ENCODE data around the gene CCDC159.

The CCDC159 gene

DNA sequence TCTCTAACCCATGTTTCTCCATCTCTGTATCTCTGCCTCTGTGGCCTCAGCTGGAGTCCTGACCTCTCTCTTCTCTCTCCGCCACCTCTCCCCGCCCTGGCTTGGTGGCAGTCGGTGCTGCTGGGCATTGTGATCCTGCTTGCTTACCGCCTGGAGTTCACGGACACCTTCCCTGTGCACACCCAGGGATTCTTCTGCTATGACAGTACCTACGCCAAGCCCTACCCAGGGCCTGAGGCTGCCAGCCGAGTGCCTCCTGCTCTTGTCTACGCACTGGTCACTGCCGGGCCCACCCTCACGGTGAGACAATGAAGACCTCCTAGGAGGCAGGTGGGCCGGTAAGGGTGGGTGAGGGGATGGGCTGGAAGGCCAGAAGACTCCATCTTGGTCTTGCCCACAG, 13.1 kb downstream of the CCDC159 start:
- H3K4me1 ChIP-seq (ENCODE audit: control insufficient read depth, insufficient read depth, low read length) = peaks cover 11% of the 10 kb centered on the region
- no peaks in the 10 kb centered on the region for H3K27me3 ChIP-seq (replicated peaks; ENCODE audit: control insufficient read depth, insufficient read depth, low read length)
- peaks cover 35% of the 10 kb centered on the region for H3K36me3 ChIP-seq (ENCODE audit: control insufficient read depth, insufficient read depth, low read length, severe bottlenecking)
- no peak overlapping the region for H3K4me3 ChIP-seq (ENCODE audit: low read length)
- no peaks in the 10 kb centered on the region for H3K9me3 ChIP-seq (ENCODE audit: control insufficient read depth, low read length)
- no peak overlapping the region for H3K9ac ChIP-seq (ENCODE audit: low read length)
- no peak for DNase-seq (ENCODE audit: low read depth)

DNA sequence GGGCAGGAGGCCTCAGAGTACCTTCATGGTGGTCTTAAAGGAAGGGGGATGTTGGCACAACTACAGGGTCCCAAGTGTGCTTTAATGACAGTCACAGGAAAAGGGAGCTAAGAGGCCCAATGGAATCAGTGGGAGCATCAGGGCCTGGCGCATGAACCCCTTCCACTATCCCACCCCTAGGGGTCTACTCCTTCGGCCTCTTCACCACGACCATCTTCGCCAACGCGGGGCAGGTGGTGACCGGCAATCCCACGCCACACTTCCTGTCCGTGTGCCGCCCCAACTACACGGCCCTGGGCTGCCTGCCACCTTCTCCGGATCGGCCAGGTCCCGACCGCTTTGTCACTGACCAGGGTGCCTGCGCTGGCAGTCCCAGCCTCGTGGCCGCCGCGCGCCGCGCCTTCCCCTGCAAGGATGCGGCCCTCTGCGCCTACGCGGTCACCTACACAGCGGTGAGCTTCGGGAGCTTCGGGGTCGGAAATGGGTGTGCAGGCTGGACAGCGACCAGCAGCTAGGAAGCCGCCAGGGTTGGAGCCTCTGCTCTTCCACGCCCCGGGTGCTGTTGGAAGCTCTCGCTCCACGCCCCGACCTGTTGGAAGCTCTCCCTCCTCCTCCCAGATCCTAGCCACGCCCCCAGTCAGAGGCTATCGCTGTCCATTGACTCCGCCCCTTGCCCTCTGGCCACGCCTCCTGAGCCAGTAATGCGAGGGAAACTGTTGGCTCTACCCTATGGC, 14.9 kb downstream of the CCDC159 start:
- no peak for DNase-seq (ENCODE audit: low read depth)

DNA sequence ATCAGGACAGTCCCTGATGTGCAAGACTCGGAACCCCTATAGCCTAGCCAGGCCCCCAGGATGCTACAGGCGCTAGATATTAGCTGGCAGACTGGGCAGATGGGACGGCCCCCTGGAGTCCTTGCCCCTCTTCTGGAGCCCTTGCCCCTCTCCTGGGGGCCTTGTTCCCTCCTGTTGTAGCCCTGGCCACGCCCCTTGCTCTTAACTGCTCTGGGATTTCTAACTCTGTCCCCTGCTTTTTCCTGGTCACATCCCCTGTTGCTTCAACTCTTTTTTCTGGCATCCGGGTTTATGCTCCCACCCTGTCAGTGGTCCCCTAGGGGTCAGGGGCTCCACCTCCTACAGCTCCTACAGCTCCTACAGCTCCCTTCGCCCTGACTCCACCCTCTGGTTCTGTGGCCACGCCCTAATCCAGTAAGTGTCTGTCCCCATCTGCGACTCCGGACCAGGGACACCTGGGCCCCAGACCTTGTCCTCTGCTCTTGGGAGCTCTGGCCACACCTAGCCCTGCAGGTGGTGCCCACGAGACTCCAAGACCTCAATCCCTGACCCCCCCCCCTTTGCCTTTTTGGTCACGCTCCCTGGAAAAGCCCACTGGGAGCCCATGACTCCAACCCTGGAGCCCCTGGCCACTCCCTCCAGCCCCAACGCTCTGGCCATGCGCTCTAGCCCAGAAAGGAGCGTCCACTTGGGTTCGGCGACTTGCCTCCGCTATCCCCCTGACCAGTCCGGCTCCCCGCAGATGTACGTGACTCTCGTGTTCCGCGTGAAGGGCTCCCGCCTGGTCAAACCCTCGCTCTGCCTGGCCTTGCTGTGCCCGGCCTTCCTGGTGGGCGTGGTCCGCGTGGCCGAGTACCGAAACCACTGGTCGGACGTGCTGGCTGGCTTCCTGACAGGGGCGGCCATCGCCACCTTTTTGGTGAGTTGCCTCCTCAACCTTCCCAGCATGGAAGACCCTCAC, 15.7 kb downstream of the CCDC159 start:
- H3K9me3 ChIP-seq (ENCODE audit: control insufficient read depth, low read length) = no peaks in the 10 kb centered on the region
- no peak overlapping the region for H3K9ac ChIP-seq (ENCODE audit: low read length)
- no peak overlapping the region for H3K4me3 ChIP-seq (ENCODE audit: low read length)
- no peaks in the 10 kb centered on the region for H3K4me1 ChIP-seq (ENCODE audit: control insufficient read depth, insufficient read depth, low read length)
- DNase-seq (ENCODE audit: low read depth) = no peak
- H3K36me3 ChIP-seq (ENCODE audit: control insufficient read depth, insufficient read depth, low read length, severe bottlenecking) = peaks cover 44% of the 10 kb centered on the region
- H3K27me3 ChIP-seq (replicated peaks; ENCODE audit: control insufficient read depth, insufficient read depth, low read length) = no peaks in the 10 kb centered on the region

More for the DNA sequence above, 14.9 kb downstream of the CCDC159 start:
- Histone ChIP-seq H3K27me3 (replicated peaks; ENCODE audit: control insufficient read depth, insufficient read depth, low read length) (no peaks in the 10 kb centered on the region), H3K9ac (ENCODE audit: low read length) (no peak overlapping the region), H3K9me3 (ENCODE audit: control insufficient read depth, low read length) (no peaks in the 10 kb centered on the region), H3K4me3 (ENCODE audit: low read length) (no peak overlapping the region), H3K36me3 (ENCODE audit: control insufficient read depth, insufficient read depth, low read length, severe bottlenecking) (peaks cover 44% of the 10 kb centered on the region), H3K4me1 (ENCODE audit: control insufficient read depth, insufficient read depth, low read length) (peaks cover 5% of the 10 kb centered on the region)

DNA sequence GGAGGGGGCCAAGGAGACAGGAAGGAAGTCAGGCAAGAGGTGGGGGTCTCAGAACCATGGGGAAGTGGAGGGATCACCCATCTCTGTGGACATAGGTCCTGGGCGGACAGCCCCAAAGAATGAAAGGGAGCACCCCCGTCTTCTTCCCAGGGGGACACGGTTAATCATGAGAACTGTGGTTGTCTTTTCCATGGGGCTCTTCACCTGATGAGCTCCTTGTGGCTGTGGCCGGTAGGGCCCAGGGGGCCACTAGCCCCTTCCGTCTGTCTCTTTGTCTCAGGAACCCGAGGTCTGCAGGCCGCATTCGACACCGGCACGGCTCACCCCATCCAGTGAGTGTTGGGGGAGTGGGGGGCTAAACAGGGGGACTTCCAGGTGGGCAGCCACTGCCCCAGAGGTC, 17.6 kb downstream of the CCDC159 start:
- Histone ChIP-seq H3K4me3 (ENCODE audit: low read length) (no peak overlapping the region), H3K9ac (ENCODE audit: low read length) (no peak overlapping the region), H3K36me3 (ENCODE audit: control insufficient read depth, insufficient read depth, low read length, severe bottlenecking) (peaks cover 42% of the 10 kb centered on the region), H3K9me3 (ENCODE audit: control insufficient read depth, low read length) (no peaks in the 10 kb centered on the region), H3K4me1 (ENCODE audit: control insufficient read depth, insufficient read depth, low read length) (no peaks in the 10 kb centered on the region), H3K27me3 (replicated peaks; ENCODE audit: control insufficient read depth, insufficient read depth, low read length) (no peaks in the 10 kb centered on the region)
- no peak for DNase-seq (ENCODE audit: low read depth)

GRCh38 chr19:11364296-11364904, 18.1 kb downstream of the CCDC159 start:
- DNase-seq (ENCODE audit: low read depth) = no peak
- H3K36me3 ChIP-seq (ENCODE audit: control insufficient read depth, insufficient read depth, low read length, severe bottlenecking) = peaks cover 40% of the 10 kb centered on the region
- no peak overlapping the region for H3K9ac ChIP-seq (ENCODE audit: low read length)
- H3K4me1 ChIP-seq (ENCODE audit: control insufficient read depth, insufficient read depth, low read length) = no peaks in the 10 kb centered on the region
- H3K9me3 ChIP-seq (ENCODE audit: control insufficient read depth, low read length) = no peaks in the 10 kb centered on the region
- H3K27me3 ChIP-seq (replicated peaks; ENCODE audit: control insufficient read depth, insufficient read depth, low read length) = no peaks in the 10 kb centered on the region
- H3K4me3 ChIP-seq (ENCODE audit: low read length) = no peak overlapping the region

DNA sequence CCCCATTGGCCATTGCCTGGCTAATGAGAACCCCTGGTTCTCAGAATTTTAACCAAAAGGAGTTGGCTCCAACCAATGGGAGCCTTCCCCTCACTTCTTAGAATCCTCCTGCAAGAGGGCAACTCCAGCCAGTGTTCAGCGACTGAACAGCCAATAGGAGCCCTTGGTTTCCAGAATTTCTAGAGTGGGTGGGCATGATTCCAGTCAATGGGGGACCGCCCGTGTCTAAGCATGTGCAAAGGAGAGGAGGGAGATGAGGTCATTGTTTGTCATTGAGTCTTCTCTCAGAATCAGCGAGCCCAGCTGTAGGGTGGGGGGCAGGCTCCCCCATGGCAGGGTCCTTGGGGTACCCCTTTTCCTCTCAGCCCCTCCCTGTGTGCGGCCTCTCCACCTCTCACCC, 18.6 kb downstream of the CCDC159 start:
- H3K36me3 ChIP-seq (ENCODE audit: control insufficient read depth, insufficient read depth, low read length, severe bottlenecking) = peaks cover 35% of the 10 kb centered on the region
- no peak for DNase-seq (ENCODE audit: low read depth)
- H3K4me1 ChIP-seq (ENCODE audit: control insufficient read depth, insufficient read depth, low read length) = no peaks in the 10 kb centered on the region
- H3K4me3 ChIP-seq (ENCODE audit: low read length) = no peak overlapping the region
- H3K27me3 ChIP-seq (replicated peaks; ENCODE audit: control insufficient read depth, insufficient read depth, low read length) = no peaks in the 10 kb centered on the region
- H3K9ac ChIP-seq (ENCODE audit: low read length) = no peak overlapping the region
- no peaks in the 10 kb centered on the region for H3K9me3 ChIP-seq (ENCODE audit: control insufficient read depth, low read length)

DNA sequence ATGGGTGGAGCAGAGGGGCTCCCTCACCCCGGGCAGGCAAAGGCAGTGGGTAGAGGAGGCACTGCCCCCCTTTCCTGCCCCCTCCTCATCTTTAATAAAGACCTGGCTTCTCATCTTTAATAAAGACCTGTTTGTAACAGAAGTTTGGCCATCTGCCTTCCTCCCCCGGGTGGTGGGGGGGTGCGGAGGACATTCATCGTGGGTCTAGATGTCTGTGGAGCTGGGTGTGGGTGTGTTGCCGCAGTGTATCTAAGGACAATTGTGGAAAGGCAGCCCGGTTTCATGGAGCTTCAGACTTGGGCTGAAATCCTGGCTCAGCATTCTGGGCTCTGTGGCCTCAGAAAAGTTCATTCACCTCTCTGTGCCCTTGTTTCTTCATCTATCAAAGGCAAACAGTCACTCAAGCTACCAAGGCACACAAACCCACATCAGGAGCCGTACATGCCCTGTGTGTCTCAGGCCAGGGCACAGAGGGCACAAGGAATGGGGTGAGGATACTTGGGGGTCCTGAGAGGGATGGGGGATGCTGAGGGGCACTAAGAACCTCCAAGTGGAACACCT, 19.3 kb downstream of the CCDC159 start:
- H3K4me3 ChIP-seq (ENCODE audit: low read length) = no peak overlapping the region

GRCh38 chr19:11367528-11367927, 21.2 kb downstream of the CCDC159 start:
- Histone ChIP-seq H3K9ac (ENCODE audit: low read length) (no peak overlapping the region), H3K4me3 (ENCODE audit: low read length) (no peak overlapping the region), H3K9me3 (ENCODE audit: control insufficient read depth, low read length) (no peaks in the 10 kb centered on the region), H3K36me3 (ENCODE audit: control insufficient read depth, insufficient read depth, low read length, severe bottlenecking) (peaks cover 23% of the 10 kb centered on the region), H3K27me3 (replicated peaks; ENCODE audit: control insufficient read depth, insufficient read depth, low read length) (no peaks in the 10 kb centered on the region), H3K4me1 (ENCODE audit: control insufficient read depth, insufficient read depth, low read length) (no peaks in the 10 kb centered on the region)
- DNase-seq (ENCODE audit: low read depth) = no peak

More for the DNA sequence above, 19.3 kb downstream of the CCDC159 start:
- peaks cover 34% of the 10 kb centered on the region for H3K36me3 ChIP-seq (ENCODE audit: control insufficient read depth, insufficient read depth, low read length, severe bottlenecking)
- no peak overlapping the region for H3K9ac ChIP-seq (ENCODE audit: low read length)
- H3K9me3 ChIP-seq (ENCODE audit: control insufficient read depth, low read length) = no peaks in the 10 kb centered on the region
- no peak for DNase-seq (ENCODE audit: low read depth)
- no peaks in the 10 kb centered on the region for H3K27me3 ChIP-seq (replicated peaks; ENCODE audit: control insufficient read depth, insufficient read depth, low read length)
- H3K4me1 ChIP-seq (ENCODE audit: control insufficient read depth, insufficient read depth, low read length) = no peaks in the 10 kb centered on the region

- no peaks in the 10 kb centered on the region for H3K9me3 ChIP-seq (ENCODE audit: control insufficient read depth, low read length)
- H3K4me1 ChIP-seq (ENCODE audit: control insufficient read depth, insufficient read depth, low read length) = peaks cover 10% of the 10 kb centered on the region
- no peak overlapping the region for H3K9ac ChIP-seq (ENCODE audit: low read length)
- peaks cover 9% of the 10 kb centered on the region for H3K36me3 ChIP-seq (ENCODE audit: control insufficient read depth, insufficient read depth, low read length, severe bottlenecking)
- H3K4me3 ChIP-seq (ENCODE audit: low read length) = no peak overlapping the region
- no peaks in the 10 kb centered on the region for H3K27me3 ChIP-seq (replicated peaks; ENCODE audit: control insufficient read depth, insufficient read depth, low read length)
- DNase-seq (ENCODE audit: low read depth) = no peak
Observed at GRCh38 chr19:11370744-11371143, 24.4 kb downstream of the CCDC159 start.

- Histone ChIP-seq H3K4me3 (ENCODE audit: low read length) (no peak overlapping the region), H3K9me3 (ENCODE audit: control insufficient read depth, low read length) (no peaks in the 10 kb centered on the region), H3K4me1 (ENCODE audit: control insufficient read depth, insufficient read depth, low read length) (peaks cover 27% of the 10 kb centered on the region), H3K9ac (ENCODE audit: low read length) (no peak overlapping the region), H3K27me3 (replicated peaks; ENCODE audit: control insufficient read depth, insufficient read depth, low read length) (no peaks in the 10 kb centered on the region), H3K36me3 (ENCODE audit: control insufficient read depth, insufficient read depth, low read length, severe bottlenecking) (no peaks in the 10 kb centered on the region)
- no peak for DNase-seq (ENCODE audit: low read depth)
Observed at GRCh38 chr19:11373166-11373884, 27.0 kb downstream of the CCDC159 start.

Data from adipocyte (in vitro differentiated cells).